Measurements from ENCODE around the gene GABRD.

GABRD gene

DNA sequence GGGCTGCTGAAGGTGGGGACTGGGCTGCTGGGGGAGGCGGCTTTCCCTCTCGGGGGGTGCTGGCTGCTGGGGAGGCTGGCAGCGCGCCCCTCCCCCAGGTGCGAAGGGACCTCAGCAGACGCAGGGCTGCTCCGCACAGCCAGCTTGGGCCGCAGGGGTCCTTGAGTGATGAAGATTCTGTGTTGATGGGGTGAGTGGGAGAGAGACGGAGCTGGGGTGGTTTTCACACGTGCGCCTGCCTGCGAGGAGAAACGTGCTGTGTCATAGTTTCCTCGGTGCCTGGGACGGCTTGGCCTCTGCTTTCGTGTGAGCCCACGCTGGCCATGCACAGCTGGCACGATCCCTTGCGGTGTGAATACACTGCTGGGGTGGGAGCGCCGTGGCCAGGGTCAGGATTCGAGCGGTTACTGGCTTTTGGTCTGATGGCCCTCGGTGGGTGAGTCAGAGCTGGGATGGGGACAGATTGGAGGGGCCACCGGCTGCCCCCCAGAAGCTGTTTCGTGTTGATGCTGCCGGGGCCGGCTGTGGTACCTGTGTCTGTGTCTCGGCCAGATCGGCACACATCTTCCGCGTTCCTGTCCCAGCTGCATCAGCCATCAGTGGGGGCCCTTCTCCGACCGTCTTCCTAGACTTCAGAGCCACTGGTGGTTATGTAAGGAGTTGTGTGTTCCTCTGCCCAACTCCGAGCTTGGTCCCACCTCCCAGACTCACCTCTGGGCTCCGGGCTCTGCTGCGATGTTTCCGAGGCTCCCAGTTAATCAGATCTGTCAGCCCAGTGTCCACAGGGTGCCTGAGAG, 56.0 kb downstream of the GABRD start:
- DNase-seq (ENCODE audit: low read depth in 2 of 2, low spot score in 1 of 2): no peak

DNA sequence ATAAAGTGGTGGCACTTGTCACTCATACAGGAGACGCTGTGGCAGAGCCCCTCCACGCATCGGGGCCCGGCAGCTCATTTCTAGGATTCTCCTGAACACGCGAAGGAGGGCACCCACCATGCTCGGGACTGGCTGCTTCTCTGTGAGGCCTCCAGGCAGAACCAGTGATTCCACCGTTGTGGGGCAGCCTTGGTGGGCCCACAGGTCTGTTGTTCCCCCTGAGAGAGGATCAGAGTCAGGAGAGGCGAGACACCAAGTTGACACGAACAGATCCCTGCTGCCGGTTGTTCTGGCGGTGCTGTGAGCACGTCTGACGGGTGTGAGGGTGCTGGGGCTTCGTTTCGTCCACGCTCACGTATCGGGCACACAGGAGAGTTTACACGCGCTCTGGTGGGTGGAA, 57.7 kb downstream of the GABRD start:
- no peak for DNase-seq (ENCODE audit: low read depth in 2 of 2, low spot score in 1 of 2)

DNA sequence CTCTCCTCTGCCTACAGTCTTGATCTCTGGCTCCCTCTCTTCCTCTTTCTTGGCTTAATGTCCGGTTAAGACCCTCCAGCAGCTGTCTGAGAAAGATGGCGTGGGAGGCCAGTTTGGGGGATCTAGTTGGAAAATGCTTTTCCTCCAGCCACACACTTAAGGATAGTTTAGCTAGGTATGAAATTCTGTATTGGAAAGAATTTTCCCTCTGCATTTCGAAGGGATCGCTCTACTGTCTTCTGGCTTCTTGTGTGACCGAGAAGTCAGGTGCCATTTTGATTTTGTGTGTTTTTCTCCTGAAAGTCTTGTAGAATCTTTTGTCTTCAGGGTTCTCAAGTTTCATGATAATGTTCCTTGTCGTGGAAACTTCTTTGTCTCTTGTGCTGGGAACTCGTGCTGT, 59.0 kb downstream of the GABRD start:
- no peak for DNase-seq (ENCODE audit: low read depth in 2 of 2, low spot score in 1 of 2)

DNA sequence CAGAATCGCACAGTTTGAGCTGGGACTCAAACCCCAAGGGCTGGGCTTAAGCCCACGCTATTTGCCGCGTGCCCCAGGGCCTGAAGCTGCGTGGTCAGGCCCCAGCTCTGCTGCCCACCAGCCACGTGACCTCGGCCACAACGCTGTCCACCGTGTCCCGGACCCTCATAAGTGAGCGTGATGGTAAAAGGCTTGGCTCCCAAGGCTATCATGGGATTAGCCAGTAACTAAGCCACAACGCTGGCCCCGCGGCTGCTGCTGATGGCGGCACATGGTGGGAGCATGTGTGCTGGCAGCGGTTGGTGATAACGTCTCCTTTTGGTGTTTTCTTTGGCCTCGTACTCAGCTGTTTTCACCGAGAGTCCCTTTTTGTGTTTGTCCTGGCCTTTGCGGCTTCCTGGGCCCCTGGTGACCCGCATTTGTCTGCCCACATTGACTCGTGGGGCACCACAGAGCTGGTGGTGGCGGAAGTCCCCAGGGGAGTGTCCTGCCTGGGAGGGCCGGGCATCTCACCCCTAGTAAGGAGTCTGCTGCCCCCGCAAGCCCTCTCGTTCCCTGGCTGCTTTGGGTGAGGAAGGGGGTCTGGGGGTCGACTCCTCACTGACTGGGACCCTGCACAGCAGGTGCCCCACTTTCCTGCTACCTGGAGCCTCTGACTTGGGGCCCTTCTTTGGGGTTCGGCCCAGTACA, 60.4 kb downstream of the GABRD start:
- no peak for DNase-seq (ENCODE audit: low read depth in 2 of 2, low spot score in 1 of 2)

DNA sequence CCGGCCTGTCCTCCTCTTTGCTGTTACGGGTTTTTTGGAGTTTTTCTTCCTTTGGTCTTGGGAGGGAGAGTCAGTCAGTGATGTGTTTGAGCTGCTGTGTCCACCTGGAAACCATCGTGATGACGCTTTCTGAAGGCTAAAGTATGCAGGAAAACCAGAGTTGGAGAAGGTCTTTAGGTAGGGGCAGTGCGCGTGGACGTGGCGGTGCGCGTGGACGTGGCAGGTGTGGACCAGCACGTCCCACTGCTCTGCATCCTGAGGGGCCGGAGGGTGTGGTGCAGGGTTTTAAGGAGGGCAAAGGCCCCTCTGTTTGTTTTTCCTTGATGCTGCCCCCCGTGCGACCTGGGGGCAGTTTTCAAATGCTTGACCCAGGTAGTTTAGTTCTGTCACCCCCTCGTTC, 61.0 kb downstream of the GABRD start:
- DNase-seq (ENCODE audit: low read depth in 2 of 2, low spot score in 1 of 2): no peak

Data from stimulated activated CD8-positive, alpha-beta memory T cell treated with anti-CD3 and anti-CD28 coated beads, Interleukin-4, amount 100 ng/mL, for 4 hours (primary cell).